ENCODE data around the gene ELOB.

GRCh38 chr16:2819179-2819938 is 42.3 kb upstream of the ELOB start:
- TF ChIP-seq CTCF (CRISPR knock-in tag; IDR thresholded peaks at IDR 0.05): no peak
- TF ChIP-seq TAF1 (CRISPR knock-in tag; IDR thresholded peaks at IDR 0.05): no peak
- TF ChIP-seq ASH2L (IDR thresholded peaks at IDR 0.05; ENCODE audit: insufficient read length, low read depth, low read length): no peak
- no peak for TF ChIP-seq ADNP (CRISPR knock-in tag; IDR thresholded peaks at IDR 0.05)
- TF ChIP-seq NFIC (IDR thresholded peaks at IDR 0.05; ENCODE audit: low read length): no peak

Measured in HepG2 (cell line).